Gastrocnemius medialis (tissue), 4 donors: ENCODE data around the gene CNTD1.

Source experiments
- CTCF ChIP-seq, 5 experiments: fragments of 450-650 bp in 3 of 5; fragments of 200-600 bp in 2 of 5; sonication (generic) in 2 of 5; IDR thresholded peaks in 4 of 5; conservative IDR thresholded peaks in 1 of 5; 1 replicate in 4 of 5; 2 replicates in 1 of 5; pipeline ENCODE4 v1.5.1; 2016 to 2019; ENCODE audit warnings: antibody characterized with exemption in 5 of 5, mild to moderate bottlenecking in 3 of 5, moderate library complexity in 3 of 5
- POLR2A ChIP-seq, 2 donors: fragments of 450-650 bp; IDR thresholded peaks; one replicate each; pipeline ENCODE4 v1.6.1; 2017; ENCODE audit warnings: antibody characterized with exemption in 2 of 2, mild to moderate bottlenecking in 2 of 2, moderate library complexity in 2 of 2

- no peak for TF ChIP-seq CTCF (IDR thresholded peaks at IDR 0.05 in 4 of 5, conservative IDR thresholded peaks at IDR 0.05 in 1 of 5)
- TF ChIP-seq POLR2A (IDR thresholded peaks at IDR 0.05), result no peak
Observed at GRCh38 chr17:42852351-42852750, 53.7 kb downstream of the CNTD1 start.
